ENCODE results near the gene RTF1. TPM values are rescaled to one million over a fixed set of nuclear protein-coding genes. Genes with fewer than 3 reads are reported as not detected.
A peak's percentile ranks its signal among the peaks of the same experiment; 100 is the strongest.

Gene RTF1
- total and polyA plus RNA-seq, 5 donors from 2014 or later, result 14.8 to 51.5 (median 21.0) TPM

GRCh38 chr15:41510728-41511127, 93.8 kb downstream of the RTF1 start:
- no peaks in the 10 kb centered on the region for H3K36me3 Mint-ChIP-seq
- Histone ChIP-seq H3K36me3 (ENCODE audit: control insufficient read depth, insufficient read depth, low read length) (no peaks in the 10 kb centered on the region), H3K27me3 (ENCODE audit: control insufficient read depth, insufficient read depth, low read length) (peaks cover 5% of the 10 kb centered on the region), H3K9me3 (ENCODE audit: control insufficient read depth in 2 of 2, low read length in 2 of 2) (no peaks in the 10 kb centered on the region), H3K27ac (ENCODE audit: insufficient read depth, low read length, poor library complexity, severe bottlenecking) (no peak overlapping the region), H3K4me3 (ENCODE audit: low read depth, low read length) (no peak overlapping the region), H3K4me1 (ENCODE audit: control insufficient read depth, insufficient read depth, low read length, poor library complexity, severe bottlenecking) (peaks cover 31% of the 10 kb centered on the region)
- H3K27me3 Mint-ChIP-seq, result peaks cover 49% of the 10 kb centered on the region
- H3K27ac Mint-ChIP-seq, result no peak overlapping the region
- DNase-seq (no peak), ATAC-seq (ENCODE audit: low read depth in 2 of 2) (no peak)
- peaks cover 0 to 31% (median 10%) of the 10 kb centered on the region in 4 donors for H3K4me1 Mint-ChIP-seq
- peak overlapping the region in 3 of 4 donors; percentile 41 to 65 (median 48) for H3K4me3 Mint-ChIP-seq
- no peaks in the 10 kb centered on the region for H3K9me3 Mint-ChIP-seq

- Histone ChIP-seq H3K9me3 (ENCODE audit: control insufficient read depth in 2 of 2, low read length in 2 of 2) (no peaks in the 10 kb centered on the region), H3K36me3 (ENCODE audit: control insufficient read depth, insufficient read depth, low read length) (no peaks in the 10 kb centered on the region), H3K4me1 (ENCODE audit: control insufficient read depth, insufficient read depth, low read length, poor library complexity, severe bottlenecking) (peaks cover 31% of the 10 kb centered on the region), H3K27me3 (ENCODE audit: control insufficient read depth, insufficient read depth, low read length) (peaks cover 5% of the 10 kb centered on the region), H3K27ac (ENCODE audit: insufficient read depth, low read length, poor library complexity, severe bottlenecking) (no peak overlapping the region), H3K4me3 (ENCODE audit: low read depth, low read length) (no peak overlapping the region)
- H3K36me3 Mint-ChIP-seq, result peaks cover 2% of the 10 kb centered on the region
- DNase-seq (no peak), ATAC-seq (ENCODE audit: low read depth in 2 of 2) (no peak)
- H3K27ac Mint-ChIP-seq, result no peak overlapping the region
- peaks cover 42% of the 10 kb centered on the region for H3K27me3 Mint-ChIP-seq
- H3K4me1 Mint-ChIP-seq, result peaks cover 0 to 31% (median 10%) of the 10 kb centered on the region in 4 donors
- H3K4me3 Mint-ChIP-seq, result no peak overlapping the region
- no peaks in the 10 kb centered on the region for H3K9me3 Mint-ChIP-seq
These were observed 94.5 kb downstream of the RTF1 start for GRCh38 chr15:41511331-41511898.

- Histone ChIP-seq H3K4me3 (ENCODE audit: low read depth, low read length) (peak overlapping the region; percentile 41), H3K36me3 (ENCODE audit: control insufficient read depth, insufficient read depth, low read length) (no peaks in the 10 kb centered on the region), H3K4me1 (ENCODE audit: control insufficient read depth, insufficient read depth, low read length, poor library complexity, severe bottlenecking) (peaks cover 31% of the 10 kb centered on the region), H3K27me3 (ENCODE audit: control insufficient read depth, insufficient read depth, low read length) (peaks cover 5% of the 10 kb centered on the region), H3K27ac (ENCODE audit: insufficient read depth, low read length, poor library complexity, severe bottlenecking) (no peak overlapping the region), H3K9me3 (ENCODE audit: control insufficient read depth in 2 of 2, low read length in 2 of 2) (no peaks in the 10 kb centered on the region)
- peak in 1 of 3 donors; percentile 24 for DNase-seq
- peaks cover 39% of the 10 kb centered on the region for H3K27me3 Mint-ChIP-seq
- ATAC-seq (ENCODE audit: low read depth in 2 of 2), result peak in 1 of 2 donors; percentile 22
- H3K4me1 Mint-ChIP-seq, result peaks cover 0 to 33% (median 10%) of the 10 kb centered on the region in 4 donors
- no peaks in the 10 kb centered on the region for H3K9me3 Mint-ChIP-seq
- H3K36me3 Mint-ChIP-seq, result peaks cover 8% of the 10 kb centered on the region
- H3K4me3 Mint-ChIP-seq, result peak overlapping the region; percentile 71 to 94 (median 78)
- peak overlapping the region in 2 of 3 donors; percentile 38 to 66 for H3K27ac Mint-ChIP-seq
These were observed 95.0 kb downstream of the RTF1 start for GRCh38 chr15:41511899-41512369.

- no peaks in the 10 kb centered on the region for H3K36me3 ChIP-seq (ENCODE audit: control insufficient read depth, insufficient read depth, low read length)
- peak overlapping the region in 1 of 3 donors; percentile 38 for H3K27ac Mint-ChIP-seq
- no peak overlapping the region for H3K27ac ChIP-seq (ENCODE audit: insufficient read depth, low read length, poor library complexity, severe bottlenecking)
- peaks cover 31% of the 10 kb centered on the region for H3K4me1 ChIP-seq (ENCODE audit: control insufficient read depth, insufficient read depth, low read length, poor library complexity, severe bottlenecking)
- ATAC-seq (ENCODE audit: low read depth in 2 of 2) (no peak), DNase-seq (no peak)
- H3K4me1 Mint-ChIP-seq, result peaks cover 0 to 33% (median 10%) of the 10 kb centered on the region in 4 donors
- peaks cover 13% of the 10 kb centered on the region for H3K36me3 Mint-ChIP-seq
- no peaks in the 10 kb centered on the region for H3K9me3 Mint-ChIP-seq
- peak overlapping the region; percentile 71 to 94 (median 78) for H3K4me3 Mint-ChIP-seq
- H3K9me3 ChIP-seq (ENCODE audit: control insufficient read depth in 2 of 2, low read length in 2 of 2), result no peaks in the 10 kb centered on the region
- H3K27me3 Mint-ChIP-seq, result peaks cover 39% of the 10 kb centered on the region
- peak overlapping the region; percentile 41 for H3K4me3 ChIP-seq (ENCODE audit: low read depth, low read length)
- H3K27me3 ChIP-seq (ENCODE audit: control insufficient read depth, insufficient read depth, low read length), result peaks cover 5% of the 10 kb centered on the region
These were observed 95.6 kb downstream of the RTF1 start for GRCh38 chr15:41512512-41512939.

- Histone ChIP-seq H3K9me3 (ENCODE audit: control insufficient read depth in 2 of 2, low read length in 2 of 2) (no peaks in the 10 kb centered on the region), H3K27ac (ENCODE audit: insufficient read depth, low read length, poor library complexity, severe bottlenecking) (no peak overlapping the region), H3K4me3 (ENCODE audit: low read depth, low read length) (peak overlapping the region; percentile 26), H3K27me3 (ENCODE audit: control insufficient read depth, insufficient read depth, low read length) (peaks cover 5% of the 10 kb centered on the region), H3K4me1 (ENCODE audit: control insufficient read depth, insufficient read depth, low read length, poor library complexity, severe bottlenecking) (peaks cover 31% of the 10 kb centered on the region), H3K36me3 (ENCODE audit: control insufficient read depth, insufficient read depth, low read length) (no peaks in the 10 kb centered on the region)
- DNase-seq (peak; percentile 19 to 54 (median 21)), ATAC-seq (ENCODE audit: low read depth in 2 of 2) (peak; percentile 35 to 37)
- Mint-ChIP-seq H3K9me3 (no peaks in the 10 kb centered on the region), H3K36me3 (peaks cover 16% of the 10 kb centered on the region), H3K27me3 (peaks cover 37% of the 10 kb centered on the region), H3K4me3 (peak overlapping the region; percentile 71 to 94 (median 78)), H3K4me1 (peaks cover 0 to 33% (median 10%) of the 10 kb centered on the region in 4 donors), H3K27ac (peak overlapping the region in 1 of 3 donors; percentile 63)
These were observed 96.1 kb downstream of the RTF1 start for GRCh38 chr15:41512940-41513505.

GRCh38 chr15:41513506-41514227, 96.8 kb downstream of the RTF1 start, which contains the start of gene LTK:
Gene LTK (minus strand): TSS chr15:41513827. CDS start chr15:41513709, 118 bp downstream.
- DNase-seq (peak in 1 of 3 donors; percentile 45), ATAC-seq (ENCODE audit: low read depth in 2 of 2) (no peak)
- H3K27me3 Mint-ChIP-seq, result peaks cover 35% of the 10 kb centered on the region
- H3K9me3 Mint-ChIP-seq, result no peaks in the 10 kb centered on the region
- H3K36me3 Mint-ChIP-seq, result peaks cover 18% of the 10 kb centered on the region
- H3K27ac Mint-ChIP-seq, result peak within 1 kb of the TSS in 2 of 3 donors; percentile 63 to 82
- Histone ChIP-seq H3K4me1 (ENCODE audit: control insufficient read depth, insufficient read depth, low read length, poor library complexity, severe bottlenecking) (peaks cover 31% of the 10 kb centered on the region), H3K4me3 (ENCODE audit: low read depth, low read length) (peak within 1 kb of the TSS; percentile 26), H3K27me3 (ENCODE audit: control insufficient read depth, insufficient read depth, low read length) (peaks cover 5% of the 10 kb centered on the region), H3K9me3 (ENCODE audit: control insufficient read depth in 2 of 2, low read length in 2 of 2) (no peaks in the 10 kb centered on the region), H3K27ac (ENCODE audit: insufficient read depth, low read length, poor library complexity, severe bottlenecking) (no peak within 1 kb of the TSS), H3K36me3 (ENCODE audit: control insufficient read depth, insufficient read depth, low read length) (no peaks in the 10 kb centered on the region)
- H3K4me1 Mint-ChIP-seq, result peaks cover 0 to 33% (median 10%) of the 10 kb centered on the region in 4 donors
- H3K4me3 Mint-ChIP-seq, result peak within 1 kb of the TSS; percentile 71 to 94 (median 78)

GRCh38 chr15:41517895-41518449, 101.1 kb downstream of the RTF1 start:
- no peak overlapping the region for H3K27ac Mint-ChIP-seq
- H3K36me3 Mint-ChIP-seq, result peaks cover 32% of the 10 kb centered on the region
- no peak overlapping the region for H3K4me3 ChIP-seq (ENCODE audit: low read depth, low read length)
- H3K36me3 ChIP-seq (ENCODE audit: control insufficient read depth, insufficient read depth, low read length), result no peaks in the 10 kb centered on the region
- no peak overlapping the region for H3K27ac ChIP-seq (ENCODE audit: insufficient read depth, low read length, poor library complexity, severe bottlenecking)
- no peaks in the 10 kb centered on the region for H3K27me3 ChIP-seq (ENCODE audit: control insufficient read depth, insufficient read depth, low read length)
- H3K9me3 Mint-ChIP-seq, result no peaks in the 10 kb centered on the region
- DNase-seq (no peak), ATAC-seq (ENCODE audit: low read depth in 2 of 2) (no peak)
- no peaks in the 10 kb centered on the region for H3K9me3 ChIP-seq (ENCODE audit: control insufficient read depth in 2 of 2, low read length in 2 of 2)
- H3K4me1 Mint-ChIP-seq, result peaks cover 0 to 21% (median 7%) of the 10 kb centered on the region in 4 donors
- H3K27me3 Mint-ChIP-seq, result peaks cover 11% of the 10 kb centered on the region
- H3K4me1 ChIP-seq (ENCODE audit: control insufficient read depth, insufficient read depth, low read length, poor library complexity, severe bottlenecking), result peaks cover 13% of the 10 kb centered on the region
- H3K4me3 Mint-ChIP-seq, result no peak overlapping the region
